ENCODE results near the gene PITPNB.

DNA sequence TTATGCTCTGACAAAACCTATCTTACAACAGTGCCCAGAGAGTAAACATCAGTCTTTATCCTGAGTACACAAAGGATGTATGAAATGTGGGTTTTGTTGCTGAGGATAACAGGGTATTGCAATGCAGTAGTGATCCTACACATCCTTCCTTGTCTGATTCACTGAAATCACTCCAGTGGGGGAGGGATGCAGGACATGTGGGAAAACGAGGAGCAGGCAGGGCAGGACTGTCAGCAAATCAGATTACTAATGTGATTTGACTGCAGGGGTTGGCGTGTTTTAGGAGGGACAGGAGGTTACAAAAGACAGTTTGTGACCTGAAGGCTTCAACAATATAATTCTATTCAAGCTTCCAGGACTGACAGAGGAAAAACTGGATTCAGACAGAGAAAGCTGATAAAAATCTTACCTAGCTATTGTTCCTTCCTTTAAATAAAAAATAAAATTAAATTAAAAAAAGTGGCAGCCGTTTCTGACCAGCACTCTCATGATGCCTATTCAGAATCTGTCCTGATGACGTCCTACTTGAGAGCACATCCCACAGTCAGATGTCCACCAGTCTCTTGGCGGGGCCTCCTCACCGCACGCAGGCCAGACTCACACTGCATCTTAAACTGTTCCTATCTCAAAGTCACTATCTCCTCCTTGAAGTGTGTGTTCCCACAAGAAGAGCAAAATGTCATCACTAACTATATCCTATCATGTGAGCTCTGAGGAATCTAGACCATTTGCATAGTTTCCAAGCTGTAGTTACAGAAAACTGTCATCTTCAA is 66.9 kb downstream of the PITPNB start:
- no peak for TF ChIP-seq POLR2AphosphoS5 (IDR thresholded peaks at IDR 0.05; ENCODE audit: insufficient read depth in 1 of 2, low read depth in 1 of 2)
- TF ChIP-seq POLR2A (IDR thresholded peaks at IDR 0.05): no peak
- TF ChIP-seq, protein P1, sequence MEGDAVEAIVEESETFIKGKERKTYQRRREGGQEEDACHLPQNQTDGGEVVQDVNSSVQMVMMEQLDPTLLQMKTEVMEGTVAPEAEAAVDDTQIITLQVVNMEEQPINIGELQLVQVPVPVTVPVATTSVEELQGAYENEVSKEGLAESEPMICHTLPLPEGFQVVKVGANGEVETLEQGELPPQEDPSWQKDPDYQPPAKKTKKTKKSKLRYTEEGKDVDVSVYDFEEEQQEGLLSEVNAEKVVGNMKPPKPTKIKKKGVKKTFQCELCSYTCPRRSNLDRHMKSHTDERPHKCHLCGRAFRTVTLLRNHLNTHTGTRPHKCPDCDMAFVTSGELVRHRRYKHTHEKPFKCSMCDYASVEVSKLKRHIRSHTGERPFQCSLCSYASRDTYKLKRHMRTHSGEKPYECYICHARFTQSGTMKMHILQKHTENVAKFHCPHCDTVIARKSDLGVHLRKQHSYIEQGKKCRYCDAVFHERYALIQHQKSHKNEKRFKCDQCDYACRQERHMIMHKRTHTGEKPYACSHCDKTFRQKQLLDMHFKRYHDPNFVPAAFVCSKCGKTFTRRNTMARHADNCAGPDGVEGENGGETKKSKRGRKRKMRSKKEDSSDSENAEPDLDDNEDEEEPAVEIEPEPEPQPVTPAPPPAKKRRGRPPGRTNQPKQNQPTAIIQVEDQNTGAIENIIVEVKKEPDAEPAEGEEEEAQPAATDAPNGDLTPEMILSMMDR (IDR thresholded peaks at IDR 0.05): no peak
